GM23338 (cell line): ENCODE data around the gene DMRT2. TPM values are rescaled to one million over a fixed set of nuclear protein-coding genes. Genes with fewer than 3 reads are reported as not detected.

Experiments
- ATAC-seq: fragments of 200-7000 bp; cut with Tn5 transposase; 3 replicates; pipeline ENCODE4 v1.9.1; 2020
- DNase-seq: peaks from one replicate; pipeline ENCODE4 v3.0.0-alpha.2; 2015; ENCODE audit warnings: low spot score
- H2AFZ ChIP-seq: fragments of 200-600 bp; sonication (generic); 2 replicates; pipeline ENCODE4 v1.8.0; 2016; ENCODE audit warnings: antibody characterized with exemption, mild to moderate bottlenecking, moderate library complexity
- H3F3A ChIP-seq: fragments of 200-600 bp; sonication (generic); replicated peaks from 2 replicates; pipeline ENCODE4 v1.8.0; 2017; ENCODE audit warnings: antibody characterized with exemption, mixed run types, low read depth
- H3K27ac ChIP-seq: fragments of 200-600 bp; sonication (generic); 2 replicates; pipeline ENCODE4 v1.6.1; 2016; ENCODE audit warnings: low read depth
- H3K27me3 ChIP-seq: fragments of 200-600 bp; sonication (generic); 2 replicates; pipeline ENCODE4 v1.8.0; 2016; ENCODE audit warnings: mild to moderate bottlenecking, mixed run types, moderate library complexity; ENCODE audit not compliant: insufficient read depth
- H3K36me3 ChIP-seq: fragments of 200-600 bp; sonication (generic); 2 replicates; pipeline ENCODE4 v1.8.0; 2016; ENCODE audit warnings: mild to moderate bottlenecking; ENCODE audit not compliant: insufficient read depth
- H3K4me1 ChIP-seq: fragments of 200-600 bp; sonication (generic); 2 replicates; pipeline ENCODE4 v1.8.0; 2016; ENCODE audit warnings: mild to moderate bottlenecking, moderate library complexity; ENCODE audit not compliant: insufficient read depth
- H3K4me2 ChIP-seq: fragments of 200-600 bp; sonication (generic); 2 replicates; pipeline ENCODE4 v1.7.1; 2017; ENCODE audit warnings: mixed run types
- H3K4me3 ChIP-seq: fragments of 200-600 bp; sonication (generic); 2 replicates; pipeline ENCODE4 v1.6.1; 2016; ENCODE audit warnings: mixed run types
- H3K79me2 ChIP-seq: fragments of 200-600 bp; sonication (generic); replicated peaks from 2 replicates; pipeline ENCODE4 v1.8.0; 2017; ENCODE audit warnings: mild to moderate bottlenecking; ENCODE audit not compliant: insufficient read depth
- H3K9me2 ChIP-seq: fragments of 200-600 bp; sonication (generic); 2 replicates; pipeline ENCODE4 v1.8.0; 2017; ENCODE audit not compliant: insufficient read depth
- H4K20me1 ChIP-seq: fragments of 200-600 bp; sonication (generic); replicated peaks from 2 replicates; pipeline ENCODE4 v1.8.0; 2017; ENCODE audit warnings: mild to moderate bottlenecking; ENCODE audit not compliant: insufficient read depth
- H3K27ac Mint-ChIP-seq: 2 replicates; pipeline ENCODE4 v1.8.0; 2020; ENCODE audit warnings: inconsistent platforms, mild to moderate bottlenecking, moderate library complexity, mixed read lengths
- H3K27me3 Mint-ChIP-seq: 3 replicates; pipeline ENCODE4 v1.8.0; 2022; ENCODE audit warnings: low read depth, mild to moderate bottlenecking, moderate library complexity, mixed read lengths, inconsistent platforms; ENCODE audit not compliant: insufficient read depth, poor library complexity
- H3K36me3 Mint-ChIP-seq: 3 replicates; pipeline ENCODE4 v1.8.0; 2021; ENCODE audit warnings: low read depth, mild to moderate bottlenecking, inconsistent platforms, moderate library complexity, mixed read lengths
- H3K4me1 Mint-ChIP-seq: 3 replicates; pipeline ENCODE4 v1.8.0; 2020; ENCODE audit warnings: mild to moderate bottlenecking, inconsistent platforms, mixed read lengths
- H3K4me3 Mint-ChIP-seq: 3 replicates; pipeline ENCODE4 v1.8.0; 2021; ENCODE audit warnings: moderate library complexity, mild to moderate bottlenecking, inconsistent platforms, mixed read lengths
- H3K9me3 Mint-ChIP-seq: 3 replicates; pipeline ENCODE4 v1.8.0; 2020; ENCODE audit warnings: moderate library complexity, mild to moderate bottlenecking, inconsistent platforms, mixed read lengths
- CREB1 ChIP-seq: fragments of 250-450 bp; sonication (Bioruptor Pico); IDR thresholded peaks from 2 replicates; pipeline ENCODE4 v1.5.0; 2020; ENCODE audit warnings: low read depth, mild to moderate bottlenecking, moderate library complexity
- EZH2 ChIP-seq: fragments of 200-600 bp; sonication (generic); IDR thresholded peaks from one replicate; pipeline ENCODE4 v1.8.0; 2017; ENCODE audit warnings: antibody characterized with exemption, mild to moderate bottlenecking, low read depth; ENCODE audit not compliant: unreplicated experiment
- EZH2phosphoT487 ChIP-seq: fragments of 200-600 bp; sonication (generic); IDR thresholded peaks from one replicate; pipeline ENCODE4 v1.8.1; 2018; ENCODE audit warnings: antibody characterized with exemption; ENCODE audit not compliant: unreplicated experiment
- JUNB ChIP-seq: IDR thresholded peaks from one replicate; pipeline ENCODE4 v1.6.1; 2016; ENCODE audit warnings: antibody characterized with exemption; ENCODE audit not compliant: unreplicated experiment
- ZNF114 ChIP-seq: fragments of 250-450 bp; sonication (Bioruptor Pico); IDR thresholded peaks from 2 replicates; pipeline ENCODE4 v1.5.0; 2020; ENCODE audit warnings: mild to moderate bottlenecking, moderate library complexity
- ZNF331 ChIP-seq: fragments of 250-450 bp; sonication (Bioruptor Pico); IDR thresholded peaks from 2 replicates; pipeline ENCODE4 v1.5.0; 2020; ENCODE audit warnings: low read depth, mild to moderate bottlenecking, moderate library complexity
- polyA plus RNA-seq: library from polyadenylated mRNA; unstranded; fragments of >200 nt; fragmentation: Nextera tagmentation; extraction: Ambion mirVana; gene quantifications from 2 replicates; pipeline ENCODE4 v1.2.1, GENCODE V29; 2016
- total RNA-seq: library from RNA; depleted of rRNA; stranded (reverse); fragments of >200 nt; shearing (Covaris generic); gene quantifications from 2 replicates; pipeline ENCODE4 v1.2.3, GENCODE V29; 2014
- TF ChIP-seq, protein P1 (sequence below): IDR thresholded peaks from one replicate; pipeline ENCODE4 v1.6.1; 2018; ENCODE audit warnings: antibody characterized with exemption; ENCODE audit not compliant: unreplicated experiment
- TF ChIP-seq, protein P2 (sequence below): fragments of 250-450 bp; sonication (Bioruptor Pico); IDR thresholded peaks from 2 replicates; pipeline ENCODE4 v1.5.0; 2020; ENCODE audit warnings: mild to moderate bottlenecking, moderate library complexity
- TF ChIP-seq, protein P3 (sequence below), 2 experiments: fragments of 200-600 bp in 1 of 2; sonication (generic) in 1 of 2; conservative IDR thresholded peaks; 2 replicates each; pipeline versions ENCODE4 v1.5.1 to v1.6.1; 2016 to 2017; ENCODE audit warnings: antibody characterized with exemption in 2 of 2, low read depth in 2 of 2, mild to moderate bottlenecking in 2 of 2, moderate library complexity in 1 of 2

DMRT2 gene
- total and polyA plus RNA-seq, 2 experiments from 2014 or later: not detected

DNA sequence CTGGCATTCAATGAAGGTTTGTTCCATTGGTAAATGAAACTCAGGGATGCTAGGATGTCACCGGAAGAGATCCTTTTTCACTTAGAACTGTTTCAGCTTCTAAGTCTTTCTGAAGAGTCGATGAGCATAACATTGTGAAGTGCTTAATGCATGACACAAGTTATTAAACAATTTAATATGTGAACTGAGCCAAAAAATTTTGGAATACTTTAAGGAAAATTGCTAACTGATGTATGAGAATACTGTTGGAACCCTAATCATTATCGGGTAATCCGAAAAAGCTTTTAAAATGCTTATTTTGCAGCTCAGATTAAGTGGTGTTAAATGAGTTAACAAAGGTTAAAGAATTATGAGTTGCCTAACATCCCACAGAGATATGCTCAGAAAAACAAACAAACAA lies 34.9 kb downstream of the DMRT2 start:
- no peak for TF ChIP-seq EZH2phosphoT487
- no peak for TF ChIP-seq EZH2
- TF ChIP-seq, protein P1, sequence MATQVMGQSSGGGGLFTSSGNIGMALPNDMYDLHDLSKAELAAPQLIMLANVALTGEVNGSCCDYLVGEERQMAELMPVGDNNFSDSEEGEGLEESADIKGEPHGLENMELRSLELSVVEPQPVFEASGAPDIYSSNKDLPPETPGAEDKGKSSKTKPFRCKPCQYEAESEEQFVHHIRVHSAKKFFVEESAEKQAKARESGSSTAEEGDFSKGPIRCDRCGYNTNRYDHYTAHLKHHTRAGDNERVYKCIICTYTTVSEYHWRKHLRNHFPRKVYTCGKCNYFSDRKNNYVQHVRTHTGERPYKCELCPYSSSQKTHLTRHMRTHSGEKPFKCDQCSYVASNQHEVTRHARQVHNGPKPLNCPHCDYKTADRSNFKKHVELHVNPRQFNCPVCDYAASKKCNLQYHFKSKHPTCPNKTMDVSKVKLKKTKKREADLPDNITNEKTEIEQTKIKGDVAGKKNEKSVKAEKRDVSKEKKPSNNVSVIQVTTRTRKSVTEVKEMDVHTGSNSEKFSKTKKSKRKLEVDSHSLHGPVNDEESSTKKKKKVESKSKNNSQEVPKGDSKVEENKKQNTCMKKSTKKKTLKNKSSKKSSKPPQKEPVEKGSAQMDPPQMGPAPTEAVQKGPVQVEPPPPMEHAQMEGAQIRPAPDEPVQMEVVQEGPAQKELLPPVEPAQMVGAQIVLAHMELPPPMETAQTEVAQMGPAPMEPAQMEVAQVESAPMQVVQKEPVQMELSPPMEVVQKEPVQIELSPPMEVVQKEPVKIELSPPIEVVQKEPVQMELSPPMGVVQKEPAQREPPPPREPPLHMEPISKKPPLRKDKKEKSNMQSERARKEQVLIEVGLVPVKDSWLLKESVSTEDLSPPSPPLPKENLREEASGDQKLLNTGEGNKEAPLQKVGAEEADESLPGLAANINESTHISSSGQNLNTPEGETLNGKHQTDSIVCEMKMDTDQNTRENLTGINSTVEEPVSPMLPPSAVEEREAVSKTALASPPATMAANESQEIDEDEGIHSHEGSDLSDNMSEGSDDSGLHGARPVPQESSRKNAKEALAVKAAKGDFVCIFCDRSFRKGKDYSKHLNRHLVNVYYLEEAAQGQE: no peak
- TF ChIP-seq ZNF331 (CRISPR knock-in tag): no peak
- no peak for TF ChIP-seq JUNB
- TF ChIP-seq CREB1 (CRISPR knock-in tag): no peak
- TF ChIP-seq, protein P2, sequence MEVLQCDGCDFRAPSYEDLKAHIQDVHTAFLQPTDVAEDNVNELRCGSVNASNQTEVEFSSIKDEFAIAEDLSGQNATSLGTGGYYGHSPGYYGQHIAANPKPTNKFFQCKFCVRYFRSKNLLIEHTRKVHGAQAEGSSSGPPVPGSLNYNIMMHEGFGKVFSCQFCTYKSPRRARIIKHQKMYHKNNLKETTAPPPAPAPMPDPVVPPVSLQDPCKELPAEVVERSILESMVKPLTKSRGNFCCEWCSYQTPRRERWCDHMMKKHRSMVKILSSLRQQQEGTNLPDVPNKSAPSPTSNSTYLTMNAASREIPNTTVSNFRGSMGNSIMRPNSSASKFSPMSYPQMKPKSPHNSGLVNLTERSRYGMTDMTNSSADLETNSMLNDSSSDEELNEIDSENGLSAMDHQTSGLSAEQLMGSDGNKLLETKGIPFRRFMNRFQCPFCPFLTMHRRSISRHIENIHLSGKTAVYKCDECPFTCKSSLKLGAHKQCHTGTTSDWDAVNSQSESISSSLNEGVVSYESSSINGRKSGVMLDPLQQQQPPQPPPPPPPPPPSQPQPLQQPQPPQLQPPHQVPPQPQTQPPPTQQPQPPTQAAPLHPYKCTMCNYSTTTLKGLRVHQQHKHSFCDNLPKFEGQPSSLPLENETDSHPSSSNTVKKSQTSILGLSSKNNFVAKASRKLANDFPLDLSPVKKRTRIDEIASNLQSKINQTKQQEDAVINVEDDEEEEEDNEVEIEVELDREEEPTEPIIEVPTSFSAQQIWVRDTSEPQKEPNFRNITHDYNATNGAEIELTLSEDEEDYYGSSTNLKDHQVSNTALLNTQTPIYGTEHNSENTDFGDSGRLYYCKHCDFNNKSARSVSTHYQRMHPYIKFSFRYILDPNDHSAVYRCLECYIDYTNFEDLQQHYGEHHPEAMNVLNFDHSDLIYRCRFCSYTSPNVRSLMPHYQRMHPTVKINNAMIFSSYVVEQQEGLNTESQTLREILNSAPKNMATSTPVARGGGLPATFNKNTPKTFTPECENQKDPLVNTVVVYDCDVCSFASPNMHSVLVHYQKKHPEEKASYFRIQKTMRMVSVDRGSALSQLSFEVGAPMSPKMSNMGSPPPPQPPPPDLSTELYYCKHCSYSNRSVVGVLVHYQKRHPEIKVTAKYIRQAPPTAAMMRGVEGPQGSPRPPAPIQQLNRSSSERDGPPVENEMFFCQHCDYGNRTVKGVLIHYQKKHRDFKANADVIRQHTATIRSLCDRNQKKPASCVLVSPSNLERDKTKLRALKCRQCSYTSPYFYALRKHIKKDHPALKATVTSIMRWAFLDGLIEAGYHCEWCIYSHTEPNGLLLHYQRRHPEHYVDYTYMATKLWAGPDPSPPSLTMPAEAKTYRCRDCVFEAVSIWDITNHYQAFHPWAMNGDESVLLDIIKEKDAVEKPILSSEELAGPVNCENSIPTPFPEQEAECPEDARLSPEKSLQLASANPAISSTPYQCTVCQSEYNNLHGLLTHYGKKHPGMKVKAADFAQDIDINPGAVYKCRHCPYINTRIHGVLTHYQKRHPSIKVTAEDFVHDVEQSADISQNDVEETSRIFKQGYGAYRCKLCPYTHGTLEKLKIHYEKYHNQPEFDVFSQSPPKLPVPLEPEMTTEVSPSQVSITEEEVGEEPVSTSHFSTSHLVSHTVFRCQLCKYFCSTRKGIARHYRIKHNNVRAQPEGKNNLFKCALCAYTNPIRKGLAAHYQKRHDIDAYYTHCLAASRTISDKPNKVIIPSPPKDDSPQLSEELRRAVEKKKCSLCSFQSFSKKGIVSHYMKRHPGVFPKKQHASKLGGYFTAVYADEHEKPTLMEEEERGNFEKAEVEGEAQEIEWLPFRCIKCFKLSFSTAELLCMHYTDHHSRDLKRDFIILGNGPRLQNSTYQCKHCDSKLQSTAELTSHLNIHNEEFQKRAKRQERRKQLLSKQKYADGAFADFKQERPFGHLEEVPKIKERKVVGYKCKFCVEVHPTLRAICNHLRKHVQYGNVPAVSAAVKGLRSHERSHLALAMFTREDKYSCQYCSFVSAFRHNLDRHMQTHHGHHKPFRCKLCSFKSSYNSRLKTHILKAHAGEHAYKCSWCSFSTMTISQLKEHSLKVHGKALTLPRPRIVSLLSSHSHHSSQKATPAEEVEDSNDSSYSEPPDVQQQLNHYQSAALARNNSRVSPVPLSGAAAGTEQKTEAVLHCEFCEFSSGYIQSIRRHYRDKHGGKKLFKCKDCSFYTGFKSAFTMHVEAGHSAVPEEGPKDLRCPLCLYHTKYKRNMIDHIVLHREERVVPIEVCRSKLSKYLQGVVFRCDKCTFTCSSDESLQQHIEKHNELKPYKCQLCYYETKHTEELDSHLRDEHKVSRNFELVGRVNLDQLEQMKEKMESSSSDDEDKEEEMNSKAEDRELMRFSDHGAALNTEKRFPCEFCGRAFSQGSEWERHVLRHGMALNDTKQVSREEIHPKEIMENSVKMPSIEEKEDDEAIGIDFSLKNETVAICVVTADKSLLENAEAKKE (CRISPR knock-in tag): no peak
- TF ChIP-seq, protein P3, sequence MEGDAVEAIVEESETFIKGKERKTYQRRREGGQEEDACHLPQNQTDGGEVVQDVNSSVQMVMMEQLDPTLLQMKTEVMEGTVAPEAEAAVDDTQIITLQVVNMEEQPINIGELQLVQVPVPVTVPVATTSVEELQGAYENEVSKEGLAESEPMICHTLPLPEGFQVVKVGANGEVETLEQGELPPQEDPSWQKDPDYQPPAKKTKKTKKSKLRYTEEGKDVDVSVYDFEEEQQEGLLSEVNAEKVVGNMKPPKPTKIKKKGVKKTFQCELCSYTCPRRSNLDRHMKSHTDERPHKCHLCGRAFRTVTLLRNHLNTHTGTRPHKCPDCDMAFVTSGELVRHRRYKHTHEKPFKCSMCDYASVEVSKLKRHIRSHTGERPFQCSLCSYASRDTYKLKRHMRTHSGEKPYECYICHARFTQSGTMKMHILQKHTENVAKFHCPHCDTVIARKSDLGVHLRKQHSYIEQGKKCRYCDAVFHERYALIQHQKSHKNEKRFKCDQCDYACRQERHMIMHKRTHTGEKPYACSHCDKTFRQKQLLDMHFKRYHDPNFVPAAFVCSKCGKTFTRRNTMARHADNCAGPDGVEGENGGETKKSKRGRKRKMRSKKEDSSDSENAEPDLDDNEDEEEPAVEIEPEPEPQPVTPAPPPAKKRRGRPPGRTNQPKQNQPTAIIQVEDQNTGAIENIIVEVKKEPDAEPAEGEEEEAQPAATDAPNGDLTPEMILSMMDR (conservative IDR thresholded peaks at IDR 0.05; ENCODE audit: low read depth in 2 of 2): no peak
- no peak for TF ChIP-seq ZNF114 (CRISPR knock-in tag)
- H3K27ac Mint-ChIP-seq: no peak overlapping the region
- ATAC-seq: no peak

More for the DNA sequence above, 34.9 kb downstream of the DMRT2 start:
- no peaks in the 10 kb centered on the region for H4K20me1 ChIP-seq
- Mint-ChIP-seq H3K9me3 (no peaks in the 10 kb centered on the region; the same call in 2 of the 3 replicates), H3K27me3 (peaks cover 4% of the 10 kb centered on the region), H3K4me3 (no peak overlapping the region), H3K4me1 (peaks cover 4% of the 10 kb centered on the region; the same call in 2 of the 3 replicates), H3K36me3 (no peaks in the 10 kb centered on the region)
- H2AFZ ChIP-seq: no peak overlapping the region
- H3K4me1 ChIP-seq: no peaks in the 10 kb centered on the region
- no peaks in the 10 kb centered on the region for H3F3A ChIP-seq
- H3K9me2 ChIP-seq: no peaks in the 10 kb centered on the region
- no peak overlapping the region for H3K4me3 ChIP-seq
- H3K36me3 ChIP-seq: no peaks in the 10 kb centered on the region
- no peak overlapping the region for H3K4me2 ChIP-seq
- H3K27me3 ChIP-seq: no peaks in the 10 kb centered on the region
- no peak overlapping the region for H3K27ac ChIP-seq
- H3K79me2 ChIP-seq: no peaks in the 10 kb centered on the region
- DNase-seq: no peak
